Ishikawa (cell line): ENCODE data around the gene TKTL1.

Experiments
- CEBPB ChIP-seq: IDR thresholded peaks from 2 replicates; pipeline ENCODE4 v1.6.1; 2012
- CREB1 ChIP-seq: IDR thresholded peaks from 2 replicates; pipeline ENCODE4 v1.6.1; 2012; ENCODE audit warnings: low read depth
- EGR1 ChIP-seq: IDR thresholded peaks from 2 replicates; pipeline ENCODE4 v1.6.1; 2012
- EP300 ChIP-seq: IDR thresholded peaks from 2 replicates; pipeline ENCODE4 v1.6.1; 2012; ENCODE audit warnings: borderline replicate concordance
- FOXM1 ChIP-seq: IDR thresholded peaks from 2 replicates; pipeline ENCODE4 v1.6.1; 2012; ENCODE audit warnings: low read depth, borderline replicate concordance
- NFIC ChIP-seq: IDR thresholded peaks from 2 replicates; pipeline ENCODE4 v1.6.1; 2012
- RAD21 ChIP-seq: IDR thresholded peaks from 2 replicates; pipeline ENCODE4 v1.6.1; 2012; ENCODE audit warnings: low read depth
- TAF1 ChIP-seq: IDR thresholded peaks from 2 replicates; pipeline ENCODE4 v1.6.1; 2012; ENCODE audit warnings: low read depth, mild to moderate bottlenecking
- TCF12 ChIP-seq: IDR thresholded peaks from 2 replicates; pipeline ENCODE4 v1.6.1; 2012; ENCODE audit warnings: low read depth
- TEAD4 ChIP-seq: IDR thresholded peaks from 2 replicates; pipeline ENCODE4 v1.6.1; 2012
- YY1 ChIP-seq: IDR thresholded peaks from 2 replicates; pipeline ENCODE4 v1.6.1; 2012; ENCODE audit warnings: low read depth
- ZBTB7A ChIP-seq: IDR thresholded peaks from 2 replicates; pipeline ENCODE4 v1.6.1; 2012; ENCODE audit warnings: low read depth
- TF ChIP-seq, protein P1 (sequence below): IDR thresholded peaks from 2 replicates; pipeline ENCODE4 v1.6.1; 2012
- TF ChIP-seq, protein P2 (sequence below): IDR thresholded peaks from 2 replicates; pipeline ENCODE4 v1.6.1; 2012
- TF ChIP-seq, protein P3 (sequence below): IDR thresholded peaks from 2 replicates; pipeline ENCODE4 v1.6.1; 2012; ENCODE audit warnings: low read depth, mild to moderate bottlenecking

Gene TKTL1

DNA sequence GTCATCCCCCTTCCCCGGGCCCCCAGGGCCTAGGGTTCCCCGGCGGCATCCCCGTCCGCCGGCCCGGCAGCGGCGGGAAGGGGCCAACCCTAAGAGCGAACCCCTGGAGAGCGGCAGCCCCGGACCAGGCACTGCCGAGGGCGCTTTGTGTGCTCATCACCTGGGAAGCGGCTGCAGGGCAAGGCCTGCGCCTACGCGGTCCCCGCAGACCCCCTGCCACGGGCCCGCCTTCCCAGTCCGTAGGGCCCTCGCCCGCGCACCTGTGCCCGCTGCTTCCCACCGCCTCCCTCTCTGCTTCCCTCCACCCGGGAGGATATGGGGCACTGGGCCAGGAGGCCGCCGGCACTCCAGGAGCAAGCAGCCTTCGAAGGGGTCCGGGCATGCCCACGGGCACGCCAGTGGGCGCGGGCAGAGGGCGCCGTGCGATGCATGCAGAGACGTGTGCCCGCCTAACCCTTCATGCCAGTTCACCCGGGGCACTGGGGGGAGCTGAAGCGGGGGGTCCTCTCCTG is 76.2 kb downstream of the TKTL1 start:
- no peak for TF ChIP-seq YY1
- TF ChIP-seq TEAD4: no peak
- TF ChIP-seq, protein P1, sequence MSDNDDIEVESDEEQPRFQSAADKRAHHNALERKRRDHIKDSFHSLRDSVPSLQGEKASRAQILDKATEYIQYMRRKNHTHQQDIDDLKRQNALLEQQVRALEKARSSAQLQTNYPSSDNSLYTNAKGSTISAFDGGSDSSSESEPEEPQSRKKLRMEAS: no peak
- TF ChIP-seq ZBTB7A: 0 out of 2 replicates have a peak, but pooled peaks have one; percentile 21
- TF ChIP-seq, protein P2, sequence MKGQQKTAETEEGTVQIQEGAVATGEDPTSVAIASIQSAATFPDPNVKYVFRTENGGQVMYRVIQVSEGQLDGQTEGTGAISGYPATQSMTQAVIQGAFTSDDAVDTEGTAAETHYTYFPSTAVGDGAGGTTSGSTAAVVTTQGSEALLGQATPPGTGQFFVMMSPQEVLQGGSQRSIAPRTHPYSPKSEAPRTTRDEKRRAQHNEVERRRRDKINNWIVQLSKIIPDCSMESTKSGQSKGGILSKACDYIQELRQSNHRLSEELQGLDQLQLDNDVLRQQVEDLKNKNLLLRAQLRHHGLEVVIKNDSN: no peak
- TF ChIP-seq EP300: no peak

DNA sequence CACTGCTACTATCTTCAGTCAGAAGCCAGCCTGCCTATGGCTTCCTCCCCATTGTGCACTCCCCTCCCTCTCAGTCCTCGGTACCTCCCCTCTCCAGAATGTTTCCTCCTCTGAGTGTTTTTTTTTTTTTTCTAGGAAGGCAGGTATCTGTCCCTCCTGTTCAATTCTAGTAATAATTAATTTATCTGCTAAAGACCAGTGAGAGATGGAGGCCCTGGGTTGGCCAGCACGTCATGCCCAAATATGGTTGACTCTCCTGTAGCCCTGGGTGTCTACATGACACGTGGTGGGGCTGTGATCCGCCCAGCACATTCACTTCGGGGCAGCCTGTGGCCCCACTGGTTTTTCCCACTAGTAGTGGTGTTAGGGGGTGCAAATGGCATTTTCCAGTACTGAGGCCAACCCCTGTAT is 77.0 kb downstream of the TKTL1 start:
- TF ChIP-seq FOXM1: no peak
- TF ChIP-seq YY1: no peak
- no peak for TF ChIP-seq CREB1
- TF ChIP-seq, protein P1: no peak
- TF ChIP-seq EGR1: no peak
- no peak for TF ChIP-seq NFIC
- TF ChIP-seq TEAD4: no peak
- no peak for TF ChIP-seq TAF1
- no peak for TF ChIP-seq ZBTB7A
- TF ChIP-seq, protein P3, sequence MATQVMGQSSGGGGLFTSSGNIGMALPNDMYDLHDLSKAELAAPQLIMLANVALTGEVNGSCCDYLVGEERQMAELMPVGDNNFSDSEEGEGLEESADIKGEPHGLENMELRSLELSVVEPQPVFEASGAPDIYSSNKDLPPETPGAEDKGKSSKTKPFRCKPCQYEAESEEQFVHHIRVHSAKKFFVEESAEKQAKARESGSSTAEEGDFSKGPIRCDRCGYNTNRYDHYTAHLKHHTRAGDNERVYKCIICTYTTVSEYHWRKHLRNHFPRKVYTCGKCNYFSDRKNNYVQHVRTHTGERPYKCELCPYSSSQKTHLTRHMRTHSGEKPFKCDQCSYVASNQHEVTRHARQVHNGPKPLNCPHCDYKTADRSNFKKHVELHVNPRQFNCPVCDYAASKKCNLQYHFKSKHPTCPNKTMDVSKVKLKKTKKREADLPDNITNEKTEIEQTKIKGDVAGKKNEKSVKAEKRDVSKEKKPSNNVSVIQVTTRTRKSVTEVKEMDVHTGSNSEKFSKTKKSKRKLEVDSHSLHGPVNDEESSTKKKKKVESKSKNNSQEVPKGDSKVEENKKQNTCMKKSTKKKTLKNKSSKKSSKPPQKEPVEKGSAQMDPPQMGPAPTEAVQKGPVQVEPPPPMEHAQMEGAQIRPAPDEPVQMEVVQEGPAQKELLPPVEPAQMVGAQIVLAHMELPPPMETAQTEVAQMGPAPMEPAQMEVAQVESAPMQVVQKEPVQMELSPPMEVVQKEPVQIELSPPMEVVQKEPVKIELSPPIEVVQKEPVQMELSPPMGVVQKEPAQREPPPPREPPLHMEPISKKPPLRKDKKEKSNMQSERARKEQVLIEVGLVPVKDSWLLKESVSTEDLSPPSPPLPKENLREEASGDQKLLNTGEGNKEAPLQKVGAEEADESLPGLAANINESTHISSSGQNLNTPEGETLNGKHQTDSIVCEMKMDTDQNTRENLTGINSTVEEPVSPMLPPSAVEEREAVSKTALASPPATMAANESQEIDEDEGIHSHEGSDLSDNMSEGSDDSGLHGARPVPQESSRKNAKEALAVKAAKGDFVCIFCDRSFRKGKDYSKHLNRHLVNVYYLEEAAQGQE: no peak
- no peak for TF ChIP-seq CEBPB
- TF ChIP-seq EP300: no peak

DNA sequence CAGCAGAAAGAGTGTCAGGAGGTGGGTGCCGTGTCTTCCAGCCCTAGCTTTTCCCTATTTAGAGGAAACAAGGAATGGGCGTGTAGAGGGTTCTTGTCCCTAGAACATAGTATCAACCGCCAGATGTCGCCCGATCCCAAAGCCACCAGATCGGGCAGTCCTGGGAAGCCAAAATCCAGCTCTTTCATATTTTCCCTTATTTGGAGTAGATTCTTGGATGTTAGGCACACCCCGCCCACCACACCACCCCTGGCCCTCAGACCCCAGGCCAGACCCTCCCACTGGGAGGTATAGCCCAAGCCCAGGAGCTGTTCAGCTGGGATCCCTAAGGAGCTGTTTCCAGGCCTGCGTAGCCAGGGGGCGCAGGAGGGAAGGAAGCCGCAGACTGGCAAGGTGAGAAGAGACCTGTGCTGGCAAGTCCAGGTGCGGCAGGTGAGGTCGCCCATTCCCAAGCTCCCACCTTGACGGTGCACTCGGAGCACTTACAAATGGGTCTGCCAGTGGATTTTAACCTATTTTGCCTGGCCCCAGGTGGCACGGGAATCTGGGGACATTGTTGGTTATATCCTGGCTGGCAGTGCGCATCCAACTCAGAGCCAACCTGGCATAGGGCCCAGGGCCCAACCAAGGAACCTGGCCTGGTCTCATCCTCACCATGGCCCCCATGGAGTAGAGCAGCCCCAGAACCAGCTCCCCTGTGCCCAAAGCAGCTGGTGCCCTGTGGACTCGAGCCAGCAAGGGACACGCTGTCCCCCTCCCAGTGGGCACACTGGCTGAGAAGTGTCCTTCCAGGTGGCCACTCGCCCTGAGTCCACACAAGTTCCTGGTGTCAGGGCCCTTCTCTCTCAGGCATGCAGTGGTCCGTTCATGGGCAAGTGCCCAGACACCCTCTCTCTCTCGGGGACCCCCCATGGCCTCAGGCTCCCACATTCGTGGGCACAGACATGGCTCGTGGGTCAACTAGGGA is 78.0 kb downstream of the TKTL1 start:
- no peak for TF ChIP-seq NFIC
- peak; percentile 27; the same call in 1 of the 2 replicates for TF ChIP-seq RAD21
- no peak for TF ChIP-seq TAF1
- no peak for TF ChIP-seq EP300

DNA sequence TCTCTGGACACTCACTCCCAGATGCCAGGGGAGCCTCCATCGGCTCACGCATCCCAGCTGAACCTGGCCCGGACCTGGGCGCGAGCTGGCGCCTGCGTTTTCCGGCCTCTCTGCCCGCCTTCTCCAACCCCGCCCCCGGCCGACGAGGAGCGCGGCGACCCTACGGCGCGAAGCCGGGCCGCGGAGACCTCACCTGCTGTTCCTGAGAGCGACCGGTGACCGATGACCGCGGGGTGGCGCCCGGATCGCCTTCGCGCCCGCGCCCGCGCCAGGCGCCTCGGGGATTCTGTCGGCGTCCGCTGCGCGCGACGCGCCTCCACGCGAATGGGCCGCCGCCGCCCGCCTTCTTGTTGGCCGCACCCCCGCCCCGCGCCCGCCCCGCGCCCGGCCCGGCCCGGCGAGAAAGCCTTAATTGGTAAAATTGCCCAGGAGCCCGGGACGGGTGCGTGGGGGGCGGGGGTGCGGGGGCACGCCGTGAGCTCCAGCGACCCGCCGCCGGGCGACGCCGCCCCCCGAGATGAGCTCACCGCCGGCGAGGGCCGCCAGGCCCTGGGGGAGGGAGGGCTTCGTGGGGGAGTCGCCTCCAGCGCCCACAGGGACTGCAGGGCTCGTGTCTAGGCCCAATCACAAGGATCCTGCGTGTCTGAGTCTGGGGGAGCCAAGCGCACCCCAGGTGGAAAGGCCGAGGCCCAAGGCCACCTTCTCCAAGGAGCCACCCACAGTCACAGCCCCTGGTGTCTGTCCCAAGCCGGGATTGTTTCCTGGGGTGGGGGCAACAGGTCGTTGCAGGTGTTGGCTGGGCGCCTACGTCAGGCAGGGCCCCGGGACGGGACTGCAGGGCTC is 78.9 kb downstream of the TKTL1 start, which contains the start of gene FLNA:
Gene FLNA (minus strand): TSS at position 322 of the 843 bp plus-strand sequence. CDS start 3,389 bp downstream, outside the sequence.
- no peak for TF ChIP-seq TCF12
- TF ChIP-seq, protein P1: peak; percentile 59; the same call in 1 of the 2 replicates

DNA sequence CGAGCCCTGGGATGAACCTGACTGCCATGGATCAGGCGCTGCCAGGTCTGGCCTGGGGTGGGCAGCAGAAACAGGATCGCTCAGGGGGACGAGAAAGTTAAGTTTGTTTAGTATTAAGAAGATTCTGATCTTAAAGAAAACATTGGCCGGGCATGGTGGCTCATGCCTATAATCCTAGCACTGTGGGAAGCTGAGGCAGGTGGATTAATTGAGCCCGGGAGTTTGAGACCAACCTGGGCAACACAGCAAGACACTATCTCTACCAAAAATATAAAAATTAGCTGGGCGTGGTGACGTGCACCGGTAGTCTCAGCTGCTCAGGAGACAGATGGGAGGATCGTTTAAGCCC is 79.5 kb downstream of the TKTL1 start:
- no peak for TF ChIP-seq EP300
- TF ChIP-seq, protein P1: no peak
- TF ChIP-seq, protein P2: no peak
- no peak for TF ChIP-seq TEAD4
- TF ChIP-seq, protein P3: no peak
- no peak for TF ChIP-seq TAF1
- no peak for TF ChIP-seq RAD21
- no peak for TF ChIP-seq TCF12
- TF ChIP-seq YY1: no peak
- TF ChIP-seq ZBTB7A: no peak
- no peak for TF ChIP-seq CEBPB
- no peak for TF ChIP-seq NFIC
- no peak for TF ChIP-seq EGR1
- TF ChIP-seq FOXM1: no peak
- TF ChIP-seq CREB1: no peak
